ENCODE results near the gene PRKCH.

DNA sequence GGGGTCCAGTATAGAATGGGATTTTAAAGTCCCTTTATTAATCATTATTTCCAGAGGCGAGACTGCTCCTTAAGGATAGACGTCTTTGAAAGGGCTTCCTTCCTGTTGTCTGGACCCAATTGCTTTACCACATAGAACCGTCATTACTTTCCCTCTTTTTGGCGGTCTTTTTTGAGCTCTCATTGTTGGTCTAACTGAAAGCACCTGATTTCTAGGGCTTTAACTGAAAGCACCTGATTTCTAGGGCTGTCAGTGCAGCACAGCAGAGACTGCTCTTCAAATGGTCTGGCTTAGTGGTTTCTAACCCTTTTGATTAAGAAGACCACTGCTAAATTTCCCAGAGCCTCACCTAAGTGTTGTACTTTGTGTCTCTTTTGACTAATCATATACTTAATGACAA lies 95.8 kb downstream of the PRKCH start:
- TF ChIP-seq CTCF (IDR thresholded peaks at IDR 0.05) (no peak), ZFX (IDR thresholded peaks at IDR 0.05; ENCODE audit: borderline replicate concordance) (no peak)

Data from 22Rv1 (cell line).